Retinal pigment epithelial cell (primary cell): ENCODE data around the gene USP48.

ENCODE experiments used
- DNase-seq: peaks from one replicate; pipeline ENCODE4 v3.0.0-alpha.2; 2010; ENCODE audit warnings: low read depth
- H3K4me3 ChIP-seq: 2 replicates; pipeline ENCODE4 v1.5.1; 2011; ENCODE audit warnings: mild to moderate bottlenecking, low read length, control low read depth, moderate library complexity
- CTCF ChIP-seq: conservative IDR thresholded peaks from 2 replicates; pipeline ENCODE4 v1.5.1; 2011; ENCODE audit warnings: low read depth, low read length, control low read depth, inconsistent platforms

Gene USP48

GRCh38 chr1:21629971-21630370 is 153.0 kb downstream of the USP48 start:
- no peak for DNase-seq
- TF ChIP-seq CTCF: no peak
- H3K4me3 ChIP-seq: no peak overlapping the region

GRCh38 chr1:21628798-21629393 is 154.1 kb downstream of the USP48 start:
- no peak for DNase-seq
- H3K4me3 ChIP-seq: no peak overlapping the region
- TF ChIP-seq CTCF: no peak
